HEK293 (cell line): ENCODE results near the gene MUS81.

Experiments
- CTCF ChIA-PET: fragments of 350-600 bp; formaldehyde crosslinking; extraction: SDS; loops from one replicate; lab custom pipeline; 2021; ENCODE audit warnings: antibody characterized with exemption; lab: Yijun Ruan, JAX
- POLR2A ChIA-PET: fragments of 300-600 bp; formaldehyde crosslinking; extraction: SDS; loops from one replicate; lab custom pipeline; 2020; ENCODE audit warnings: antibody characterized with exemption, inconsistent platforms; lab: Yijun Ruan, JAX
- H3K27ac ChIP-seq: fragments of 200-500 bp; sonication (Bioruptor generic); 2 replicates; pipeline ENCODE4 v1.5.1; 2014; ENCODE audit warnings: low read depth, low read length, control low read depth, inconsistent platforms; ENCODE audit errors: extremely low read depth
- H3K36me3 ChIP-seq, 2 experiments: fragments of 200-500 bp in 1 of 2; sonication (Bioruptor generic) in 1 of 2; 1 replicate in 1 of 2; 2 replicates in 1 of 2; pipeline ENCODE4 v1.5.1; 2014 to 2017; ENCODE audit warnings: inconsistent platforms in 2 of 2, low read length in 2 of 2; ENCODE audit not compliant: control insufficient read depth in 2 of 2, insufficient read depth in 1 of 2
- H3K4me1 ChIP-seq: fragments of 200-500 bp; sonication (Bioruptor generic); 2 replicates; pipeline ENCODE4 v1.5.1; 2014; ENCODE audit warnings: mild to moderate bottlenecking, low read length, inconsistent platforms; ENCODE audit not compliant: control insufficient read depth, insufficient read depth
- H3K4me3 ChIP-seq: 2 replicates; pipeline ENCODE4 v1.5.1; 2011; ENCODE audit warnings: low read depth, mild to moderate bottlenecking, control low read depth, low read length, moderate library complexity
- H3K9me3 ChIP-seq: fragments of 200-500 bp; sonication (Bioruptor generic); 2 replicates; pipeline ENCODE4 v1.5.1; 2014; ENCODE audit warnings: low read depth, low read length, inconsistent platforms; ENCODE audit not compliant: control insufficient read depth, insufficient read depth
- ATF2 ChIP-seq: fragments of 450-650 bp; formaldehyde crosslinking; IDR thresholded peaks from 2 replicates; pipeline ENCODE4 v1.5.1; 2016; ENCODE audit warnings: missing biosample characterization, missing genetic modification characterization, low read depth
- KLF7 ChIP-seq: fragments of 450-650 bp; formaldehyde crosslinking; IDR thresholded peaks from 2 replicates; pipeline ENCODE4 v1.5.1; 2016; ENCODE audit warnings: missing biosample characterization, missing genetic modification characterization, borderline replicate concordance
- KLF8 ChIP-seq: fragments of 450-650 bp; formaldehyde crosslinking; IDR thresholded peaks from 2 replicates; pipeline ENCODE4 v1.5.1; 2016; ENCODE audit warnings: missing biosample characterization, missing genetic modification characterization
- MEIS1 ChIP-seq: sonication (generic); formaldehyde crosslinking; IDR thresholded peaks from 2 replicates; pipeline ENCODE4 v1.8.1; 2022; ENCODE audit warnings: missing genetic modification reagents, mild to moderate bottlenecking, borderline replicate concordance
- MYNN ChIP-seq: fragments of 450-650 bp; formaldehyde crosslinking; IDR thresholded peaks from 2 replicates; pipeline ENCODE4 v1.5.1; 2016; ENCODE audit warnings: missing biosample characterization, missing genetic modification characterization, borderline replicate concordance
- PATZ1 ChIP-seq: fragments of 450-650 bp; formaldehyde crosslinking; IDR thresholded peaks from 2 replicates; pipeline ENCODE4 v1.5.1; 2016; ENCODE audit warnings: missing biosample characterization, missing genetic modification characterization
- REST ChIP-seq: fragments of 450-650 bp; formaldehyde crosslinking; IDR thresholded peaks from 2 replicates; pipeline ENCODE4 v1.5.1; 2016; ENCODE audit warnings: missing biosample characterization, missing genetic modification characterization
- SCRT1 ChIP-seq: fragments of 450-650 bp; formaldehyde crosslinking; IDR thresholded peaks from 2 replicates; pipeline ENCODE4 v1.5.1; 2016; ENCODE audit warnings: missing biosample characterization, missing genetic modification characterization, borderline replicate concordance
- SCRT2 ChIP-seq: fragments of 450-650 bp; formaldehyde crosslinking; IDR thresholded peaks from 2 replicates; pipeline ENCODE4 v1.5.1; 2016; ENCODE audit warnings: missing biosample characterization, missing genetic modification characterization
- SP7 ChIP-seq: fragments of 450-650 bp; formaldehyde crosslinking; IDR thresholded peaks from 2 replicates; pipeline ENCODE4 v1.5.1; 2016; ENCODE audit warnings: missing biosample characterization, missing genetic modification characterization
- YY2 ChIP-seq: fragments of 450-650 bp; formaldehyde crosslinking; IDR thresholded peaks from 2 replicates; pipeline ENCODE4 v1.5.1; 2016; ENCODE audit warnings: missing biosample characterization, missing genetic modification characterization
- ZFHX2 ChIP-seq: fragments of 450-650 bp; formaldehyde crosslinking; conservative IDR thresholded peaks from 2 replicates; pipeline ENCODE4 v1.5.1; 2016; ENCODE audit warnings: missing biosample characterization, missing genetic modification characterization
- ZIC2 ChIP-seq: fragments of 450-650 bp; formaldehyde crosslinking; IDR thresholded peaks from 2 replicates; pipeline ENCODE4 v1.5.1; 2016; ENCODE audit warnings: missing biosample characterization, missing genetic modification characterization
- ZNF114 ChIP-seq: fragments of 450-650 bp; formaldehyde crosslinking; IDR thresholded peaks from 2 replicates; pipeline ENCODE4 v1.5.0; 2017; ENCODE audit warnings: missing biosample characterization, missing genetic modification characterization
- ZNF157 ChIP-seq: fragments of 450-650 bp; formaldehyde crosslinking; IDR thresholded peaks from 2 replicates; pipeline ENCODE4 v1.5.1; 2016; ENCODE audit warnings: missing biosample characterization, missing genetic modification characterization
- ZNF221 ChIP-seq: fragments of 450-650 bp; formaldehyde crosslinking; IDR thresholded peaks from 2 replicates; pipeline ENCODE4 v1.5.1; 2017; ENCODE audit warnings: missing biosample characterization, missing genetic modification characterization, borderline replicate concordance
- ZNF37A ChIP-seq: fragments of 450-650 bp; IDR thresholded peaks from 2 replicates; pipeline ENCODE4 v1.5.1; 2018; ENCODE audit warnings: missing biosample characterization, missing genetic modification characterization
- ZNF549 ChIP-seq: fragments of 450-650 bp; IDR thresholded peaks from 2 replicates; pipeline ENCODE4 v1.5.1; 2018; ENCODE audit warnings: missing biosample characterization, missing genetic modification characterization, mild to moderate bottlenecking, inconsistent platforms, moderate library complexity
- ZNF596 ChIP-seq: fragments of 450-650 bp; IDR thresholded peaks from 2 replicates; pipeline ENCODE4 v1.5.0; 2018; ENCODE audit warnings: missing biosample characterization, mild to moderate bottlenecking, missing genetic modification characterization, moderate library complexity
- ZNF623 ChIP-seq: fragments of 450-650 bp; formaldehyde crosslinking; IDR thresholded peaks from 2 replicates; pipeline ENCODE4 v1.5.1; 2016; ENCODE audit warnings: missing biosample characterization, missing genetic modification characterization
- ZNF776 ChIP-seq: fragments of 450-650 bp; formaldehyde crosslinking; IDR thresholded peaks from 2 replicates; pipeline ENCODE4 v1.5.0; 2017; ENCODE audit warnings: missing biosample characterization, missing genetic modification characterization, borderline replicate concordance
- ZNF785 ChIP-seq: fragments of 450-650 bp; formaldehyde crosslinking; IDR thresholded peaks from 2 replicates; pipeline ENCODE4 v1.5.1; 2016; ENCODE audit warnings: missing biosample characterization, missing genetic modification characterization

The MUS81 gene

GRCh38 chr11:65883058-65883761, 23.0 kb downstream of the MUS81 start:
- Histone ChIP-seq H3K27ac (no peak overlapping the region), H3K9me3 (no peaks in the 10 kb centered on the region), H3K4me3 (no peak overlapping the region), H3K4me1 (no peaks in the 10 kb centered on the region), H3K36me3 (peaks cover 0 to 53% of the 10 kb centered on the region in 2 experiments; a peak in 2 of 3 replicates)
- TF ChIP-seq SP7 (tag by site-specific recombination) (no peak), KLF8 (tag by site-specific recombination) (no peak), ZNF221 (no peak)
- POLR2A ChIA-PET = interaction anchor here (2.2 to 2.3 kb wide), 2 partner anchors 23 to 163 kb away, joined by 5 to 13 read pairs; partner anchors contain the start of genes MUS81 and RNASEH2C
- CTCF ChIA-PET = interaction anchor here (0.6 to 9.5 kb wide), 10 partner anchors 9 to 180 kb away, joined by 3 to 189 read pairs (median 20); partner anchors contain the start of genes CFL1, FOSL1 and MUS81

GRCh38 chr11:65883786-65884715, 23.8 kb downstream of the MUS81 start:
- H3K4me3 ChIP-seq = no peak overlapping the region
- ChIA-PET POLR2A (interaction anchor here (0.6 to 2.3 kb wide), 12 partner anchors 10 to 253 kb away, joined by 3 to 13 read pairs (median 6); partner anchors contain the start of genes CFL1, KAT5, MUS81 and RNASEH2C), CTCF (interaction anchor here (0.5 to 9.5 kb wide), 43 partner anchors 8 to 261 kb away, joined by 3 to 189 read pairs (median 6); partner anchors contain the start of genes CFL1, FOSL1, KAT5 and MUS81)
- peaks cover 0 to 53% of the 10 kb centered on the region in 2 experiments; a peak in 2 of 3 replicates for H3K36me3 ChIP-seq
- H3K9me3 ChIP-seq = no peaks in the 10 kb centered on the region
- H3K27ac ChIP-seq = no peak overlapping the region
- no peak for TF ChIP-seq ZNF596 (tag by site-specific recombination)
- no peak for TF ChIP-seq ZFHX2 (tag by site-specific recombination)
- TF ChIP-seq ZNF549 (tag by site-specific recombination) = no peak
- no peak for TF ChIP-seq MEIS1
- TF ChIP-seq ZNF623 = no peak
- TF ChIP-seq YY2 (tag by site-specific recombination) = no peak
- no peak for TF ChIP-seq ATF2 (tag by site-specific recombination)
- TF ChIP-seq PATZ1 (tag by site-specific recombination) = no peak
- no peak for TF ChIP-seq ZIC2 (tag by site-specific recombination)
- TF ChIP-seq ZNF776 (tag by site-specific recombination) = no peak
- TF ChIP-seq SCRT2 (tag by site-specific recombination) = no peak
- TF ChIP-seq MYNN (tag by site-specific recombination) = no peak
- no peaks in the 10 kb centered on the region for H3K4me1 ChIP-seq

- CTCF ChIA-PET = interaction anchor here (0.5 to 9.5 kb wide), 54 partner anchors 7 to 280 kb away, joined by 3 to 189 read pairs (median 5); partner anchors contain the start of genes CFL1, FOSL1, KAT5 and MUS81
- H3K4me1 ChIP-seq = no peaks in the 10 kb centered on the region
- no peak overlapping the region for H3K4me3 ChIP-seq
- H3K27ac ChIP-seq = no peak overlapping the region
- H3K36me3 ChIP-seq = peaks cover 0 to 53% of the 10 kb centered on the region in 2 experiments; a peak in 2 of 3 replicates
- POLR2A ChIA-PET = interaction anchor here (0.6 to 2.3 kb wide), 12 partner anchors 11 to 252 kb away, joined by 3 to 13 read pairs (median 6); partner anchors contain the start of genes CFL1, KAT5, MUS81 and RNASEH2C
- no peaks in the 10 kb centered on the region for H3K9me3 ChIP-seq
- TF ChIP-seq ZNF37A (tag by site-specific recombination) (no peak), SCRT1 (no peak), ZNF157 (tag by site-specific recombination) (no peak), KLF7 (no peak), ZNF114 (tag by site-specific recombination) (no peak), REST (tag by site-specific recombination) (no peak), ZNF785 (tag by site-specific recombination) (no peak)
Measured at GRCh38 chr11:65884716-65885092, 24.5 kb downstream of the MUS81 start.
